GM12892 (cell line): Measurements from ENCODE around the gene UEVLD.

Experiments
- POLR2A ChIP-seq: IDR thresholded peaks from 2 replicates; pipeline ENCODE4 v1.6.1; 2011; ENCODE audit warnings: low read depth, low read length, control low read depth
- POLR2AphosphoS5 ChIP-seq: IDR thresholded peaks from 2 replicates; pipeline ENCODE4 v1.6.1; 2011; ENCODE audit warnings: low read depth, low read length, control low read depth

DNA sequence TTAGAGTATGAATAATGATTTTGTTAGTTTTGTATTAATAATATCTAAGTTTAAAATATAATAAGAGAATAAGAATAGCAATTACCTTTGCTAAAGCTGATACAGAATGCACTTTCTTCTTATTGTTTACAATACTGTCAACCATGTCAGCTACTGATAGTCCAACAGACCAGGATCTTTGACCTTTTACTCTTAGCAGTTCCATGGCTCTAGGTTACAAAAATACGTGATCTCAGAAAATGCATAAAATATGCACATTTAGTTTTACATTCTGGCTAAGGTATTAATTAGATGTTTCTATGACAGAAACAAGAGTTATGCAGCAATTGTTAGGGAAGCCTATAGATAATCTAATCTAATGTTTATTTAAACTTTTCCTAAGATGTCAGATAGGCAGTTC is 54.3 kb downstream of the UEVLD start:
- TF ChIP-seq POLR2A (no peak), POLR2AphosphoS5 (no peak)
